SIG-M5 treated with dmso at 0.1 percent for 504 hours (cell line): ENCODE results near the gene SPANXD.
"Not testable (repeated sequence)": the region's sequence is repeated elsewhere in the genome, so short reads cannot be mapped to it uniquely, and the experiment has no call there.

ENCODE experiments used
- DNase-seq: peaks from one replicate; lab custom pipeline; 2025; ENCODE audit not compliant: unreplicated experiment; lab: John Stamatoyannopoulos, UW

SPANXD gene

GRCh38 chrX:141698639-141699038 is at the start of gene SPANXD:
Gene SPANXD, minus strand, starts transcription at chrX:141698739. Its CDS starts 334 bp downstream, at chrX:141698405.
- not testable (repeated sequence) for DNase-seq

GRCh38 chrX:141742666-141743065 is 44.1 kb upstream of the SPANXD start:
- DNase-seq: no peak

GRCh38 chrX:141736656-141737055 is 38.1 kb upstream of the SPANXD start:
- no peak for DNase-seq

- no peak for DNase-seq
Observed at GRCh38 chrX:141733371-141733770, 34.8 kb upstream of the SPANXD start.

GRCh38 chrX:141732031-141732430 is 33.5 kb upstream of the SPANXD start:
- DNase-seq: no peak

- DNase-seq: no peak
Observed at GRCh38 chrX:141724186-141724585, 25.6 kb upstream of the SPANXD start.

- DNase-seq: no peak
Observed at GRCh38 chrX:141714680-141715079, 16.1 kb upstream of the SPANXD start.

- DNase-seq: no peak
Observed at GRCh38 chrX:141701072-141701471, 2.5 kb upstream of the SPANXD start.

GRCh38 chrX:141673946-141674345 is 24.6 kb downstream of the SPANXD start:
- DNase-seq: no peak

- DNase-seq: no peak
Observed at GRCh38 chrX:141669689-141670088, 28.9 kb downstream of the SPANXD start.

- DNase-seq: no peak
Observed at GRCh38 chrX:141668371-141668770, 30.2 kb downstream of the SPANXD start.

GRCh38 chrX:141662781-141663180 is 35.8 kb downstream of the SPANXD start:
- no peak for DNase-seq

GRCh38 chrX:141652286-141652685 is 46.3 kb downstream of the SPANXD start:
- no peak for DNase-seq
